Astrocyte (in vitro differentiated cells and primary cell): ENCODE data around the gene RAB11FIP3. TPM values are rescaled to one million over a fixed set of nuclear protein-coding genes. Genes with fewer than 3 reads are reported as not detected.
A peak's percentile ranks its signal among the peaks of the same experiment; 100 is the strongest.

Experiments used
- DNase-seq: peaks from one replicate; pipeline ENCODE4 v3.0.0-alpha.2; 2010; ENCODE audit warnings: low read depth
- FAIRE-seq: peaks from 2 replicates; lab custom pipeline; 2011; peaks lifted over from hg19 to GRCh38; lab: Jason Lieb, UNC
- H2AFZ ChIP-seq: 2 replicates; pipeline ENCODE4 v1.6.0; 2012; ENCODE audit warnings: low read depth, low read length, inconsistent platforms
- H3K27ac ChIP-seq: 2 replicates; pipeline ENCODE4 v1.5.1; 2011; ENCODE audit warnings: low read depth, low read length, inconsistent platforms
- H3K27me3 ChIP-seq: 2 replicates; pipeline ENCODE4 v1.6.0; 2011; ENCODE audit warnings: low read length, inconsistent platforms; ENCODE audit not compliant: insufficient read depth
- H3K36me3 ChIP-seq: 2 replicates; pipeline ENCODE4 v1.5.1; 2011; ENCODE audit warnings: low read length, inconsistent platforms; ENCODE audit not compliant: insufficient read depth
- H3K4me1 ChIP-seq: 2 replicates; pipeline ENCODE4 v1.5.1; 2011; ENCODE audit warnings: low read length, inconsistent platforms; ENCODE audit not compliant: insufficient read depth
- H3K4me2 ChIP-seq: 2 replicates; pipeline ENCODE4 v1.6.0; 2012; ENCODE audit warnings: low read length, inconsistent platforms
- H3K4me3 ChIP-seq: 2 replicates; pipeline ENCODE4 v1.5.1; 2011; ENCODE audit warnings: low read depth, mild to moderate bottlenecking, low read length, inconsistent platforms; ENCODE audit not compliant: insufficient read depth
- H3K79me2 ChIP-seq: 2 replicates; pipeline ENCODE4 v1.6.0; 2012; ENCODE audit warnings: mild to moderate bottlenecking, low read length, inconsistent platforms; ENCODE audit not compliant: insufficient read depth
- H3K9ac ChIP-seq: 2 replicates; pipeline ENCODE4 v1.6.0; 2012; ENCODE audit warnings: mild to moderate bottlenecking, low read length, inconsistent platforms
- H3K9me3 ChIP-seq: 2 replicates; pipeline ENCODE4 v1.5.1; 2012; ENCODE audit warnings: low read depth, mild to moderate bottlenecking, low read length, inconsistent platforms; ENCODE audit not compliant: insufficient read depth
- H4K20me1 ChIP-seq: 2 replicates; pipeline ENCODE4 v1.6.0; 2012; ENCODE audit warnings: low read length, inconsistent platforms; ENCODE audit not compliant: insufficient read depth
- H3K27ac Mint-ChIP-seq: one replicate; pipeline ENCODE4 v1.8.0; 2021; ENCODE audit warnings: mild to moderate bottlenecking, mixed read lengths; ENCODE audit not compliant: unreplicated experiment
- H3K27me3 Mint-ChIP-seq: one replicate; pipeline ENCODE4 v1.8.0; 2021; ENCODE audit warnings: low read depth, mixed read lengths; ENCODE audit not compliant: unreplicated experiment
- H3K36me3 Mint-ChIP-seq: one replicate; pipeline ENCODE4 v1.8.0; 2021; ENCODE audit warnings: low read depth, mixed read lengths; ENCODE audit not compliant: unreplicated experiment
- H3K4me1 Mint-ChIP-seq: one replicate; pipeline ENCODE4 v1.8.0; 2021; ENCODE audit warnings: low read depth, mixed read lengths; ENCODE audit not compliant: unreplicated experiment
- H3K4me3 Mint-ChIP-seq: one replicate; pipeline ENCODE4 v1.8.0; 2021; ENCODE audit warnings: mild to moderate bottlenecking, moderate library complexity, mixed read lengths; ENCODE audit not compliant: unreplicated experiment
- H3K9me3 Mint-ChIP-seq: one replicate; pipeline ENCODE4 v1.8.0; 2021; ENCODE audit warnings: mild to moderate bottlenecking, mixed read lengths; ENCODE audit not compliant: unreplicated experiment
- EZH2 ChIP-seq: IDR thresholded peaks from 2 replicates; pipeline ENCODE4 v1.6.1; 2012; ENCODE audit warnings: mild to moderate bottlenecking, low read length, inconsistent platforms; ENCODE audit not compliant: insufficient read depth
- total RNA-seq: library from RNA; stranded (reverse); gene quantifications from 2 replicates; pipeline ENCODE4 v1.2.1, GENCODE V29; 2021
- TF ChIP-seq, protein P1 (sequence below): IDR thresholded peaks from 2 replicates; pipeline ENCODE4 v1.5.1; 2011; ENCODE audit warnings: low read depth, mild to moderate bottlenecking, inconsistent platforms, low read length, moderate library complexity; ENCODE audit not compliant: insufficient read depth

The RAB11FIP3 gene
- total RNA-seq, 1 donor from 2014 or later: 21.2 TPM

DNA sequence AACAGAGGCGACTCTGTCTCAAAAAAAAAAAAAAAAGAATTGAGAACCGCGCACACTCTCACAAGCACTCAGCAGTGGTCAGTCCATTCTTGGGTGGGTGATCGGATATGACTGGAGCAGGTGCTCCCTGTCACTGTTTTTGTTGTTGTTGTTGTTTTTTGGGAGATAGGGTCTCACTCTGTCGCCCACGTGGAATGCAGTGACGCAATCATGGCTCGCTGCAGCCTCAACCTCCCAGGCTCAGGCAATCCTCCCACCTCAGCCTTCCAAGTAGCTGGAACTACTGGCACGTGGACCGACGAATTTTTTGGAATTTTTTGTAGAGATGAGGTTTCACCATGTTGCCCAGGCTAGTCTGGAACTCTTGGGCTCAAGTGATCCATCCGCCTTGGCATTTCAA is 30.0 kb downstream of the RAB11FIP3 start:
- H3K27me3 ChIP-seq: no peaks in the 10 kb centered on the region
- peaks cover 8% of the 10 kb centered on the region for H3K4me1 Mint-ChIP-seq
- H3K4me3 ChIP-seq: no peak overlapping the region
- peaks cover 26% of the 10 kb centered on the region for H3K79me2 ChIP-seq
- peaks cover 50% of the 10 kb centered on the region for H4K20me1 ChIP-seq
- H3K36me3 ChIP-seq: no peaks in the 10 kb centered on the region
- no peaks in the 10 kb centered on the region for H3K9me3 ChIP-seq
- H3K4me3 Mint-ChIP-seq: no peak overlapping the region
- TF ChIP-seq, protein P1, sequence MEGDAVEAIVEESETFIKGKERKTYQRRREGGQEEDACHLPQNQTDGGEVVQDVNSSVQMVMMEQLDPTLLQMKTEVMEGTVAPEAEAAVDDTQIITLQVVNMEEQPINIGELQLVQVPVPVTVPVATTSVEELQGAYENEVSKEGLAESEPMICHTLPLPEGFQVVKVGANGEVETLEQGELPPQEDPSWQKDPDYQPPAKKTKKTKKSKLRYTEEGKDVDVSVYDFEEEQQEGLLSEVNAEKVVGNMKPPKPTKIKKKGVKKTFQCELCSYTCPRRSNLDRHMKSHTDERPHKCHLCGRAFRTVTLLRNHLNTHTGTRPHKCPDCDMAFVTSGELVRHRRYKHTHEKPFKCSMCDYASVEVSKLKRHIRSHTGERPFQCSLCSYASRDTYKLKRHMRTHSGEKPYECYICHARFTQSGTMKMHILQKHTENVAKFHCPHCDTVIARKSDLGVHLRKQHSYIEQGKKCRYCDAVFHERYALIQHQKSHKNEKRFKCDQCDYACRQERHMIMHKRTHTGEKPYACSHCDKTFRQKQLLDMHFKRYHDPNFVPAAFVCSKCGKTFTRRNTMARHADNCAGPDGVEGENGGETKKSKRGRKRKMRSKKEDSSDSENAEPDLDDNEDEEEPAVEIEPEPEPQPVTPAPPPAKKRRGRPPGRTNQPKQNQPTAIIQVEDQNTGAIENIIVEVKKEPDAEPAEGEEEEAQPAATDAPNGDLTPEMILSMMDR: no peak
- TF ChIP-seq EZH2: no peak
- H3K27me3 Mint-ChIP-seq: no peaks in the 10 kb centered on the region
- H3K27ac ChIP-seq: no peak overlapping the region
- no peak overlapping the region for H3K27ac Mint-ChIP-seq
- no peak overlapping the region for H2AFZ ChIP-seq
- H3K36me3 Mint-ChIP-seq: no peaks in the 10 kb centered on the region
- H3K4me2 ChIP-seq: no peak overlapping the region
- no peak for DNase-seq
- no peak overlapping the region for H3K9ac ChIP-seq
- H3K4me1 ChIP-seq: no peaks in the 10 kb centered on the region
- H3K9me3 Mint-ChIP-seq: no peaks in the 10 kb centered on the region
- no peak for FAIRE-seq

DNA sequence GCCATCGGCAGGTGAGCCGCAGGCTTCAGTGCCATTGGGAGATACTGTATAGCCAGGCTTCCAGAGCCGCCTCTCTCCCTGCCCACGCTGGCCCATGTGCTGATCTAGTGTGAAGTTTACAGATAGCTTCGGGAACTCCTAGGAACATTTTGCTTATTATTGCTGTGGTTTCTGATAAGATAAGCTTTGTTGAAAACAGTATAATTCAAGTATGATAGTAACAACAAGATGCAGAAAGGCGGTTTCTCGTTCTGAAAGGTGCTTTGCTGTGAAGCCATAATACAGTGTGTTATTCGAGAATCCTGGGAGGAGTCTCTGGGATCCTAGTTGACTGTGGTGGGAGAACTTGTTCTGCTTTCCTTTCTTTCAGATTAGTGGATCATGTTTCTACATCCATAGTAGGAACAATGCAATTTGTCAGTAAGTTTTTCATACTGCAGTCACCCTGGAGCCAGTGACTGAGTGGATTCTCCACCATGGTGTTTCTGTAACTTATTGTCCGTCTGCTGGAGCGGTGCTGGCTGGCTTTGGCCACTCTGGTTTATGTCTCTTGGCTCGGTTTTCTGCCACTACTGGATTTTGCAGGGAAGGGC is 31.5 kb downstream of the RAB11FIP3 start:
- H3K36me3 ChIP-seq: peaks cover 6% of the 10 kb centered on the region
- H3K79me2 ChIP-seq: peaks cover 34% of the 10 kb centered on the region
- Mint-ChIP-seq H3K9me3 (no peaks in the 10 kb centered on the region), H3K27ac (peak overlapping the region; percentile 55), H3K4me3 (no peak overlapping the region), H3K27me3 (no peaks in the 10 kb centered on the region), H3K36me3 (peaks cover 8% of the 10 kb centered on the region), H3K4me1 (peaks cover 8% of the 10 kb centered on the region)
- no peaks in the 10 kb centered on the region for H3K9me3 ChIP-seq
- no peak overlapping the region for H3K9ac ChIP-seq
- peaks cover 55% of the 10 kb centered on the region for H4K20me1 ChIP-seq
- FAIRE-seq (no peak), DNase-seq (peak; percentile 61)
- H3K4me1 ChIP-seq: no peaks in the 10 kb centered on the region
- peak overlapping the region; percentile 25 for H3K4me2 ChIP-seq
- no peaks in the 10 kb centered on the region for H3K27me3 ChIP-seq
- no peak overlapping the region for H3K27ac ChIP-seq
- TF ChIP-seq, protein P1: no peak
- no peak for TF ChIP-seq EZH2
- no peak overlapping the region for H2AFZ ChIP-seq
- no peak overlapping the region for H3K4me3 ChIP-seq

DNA sequence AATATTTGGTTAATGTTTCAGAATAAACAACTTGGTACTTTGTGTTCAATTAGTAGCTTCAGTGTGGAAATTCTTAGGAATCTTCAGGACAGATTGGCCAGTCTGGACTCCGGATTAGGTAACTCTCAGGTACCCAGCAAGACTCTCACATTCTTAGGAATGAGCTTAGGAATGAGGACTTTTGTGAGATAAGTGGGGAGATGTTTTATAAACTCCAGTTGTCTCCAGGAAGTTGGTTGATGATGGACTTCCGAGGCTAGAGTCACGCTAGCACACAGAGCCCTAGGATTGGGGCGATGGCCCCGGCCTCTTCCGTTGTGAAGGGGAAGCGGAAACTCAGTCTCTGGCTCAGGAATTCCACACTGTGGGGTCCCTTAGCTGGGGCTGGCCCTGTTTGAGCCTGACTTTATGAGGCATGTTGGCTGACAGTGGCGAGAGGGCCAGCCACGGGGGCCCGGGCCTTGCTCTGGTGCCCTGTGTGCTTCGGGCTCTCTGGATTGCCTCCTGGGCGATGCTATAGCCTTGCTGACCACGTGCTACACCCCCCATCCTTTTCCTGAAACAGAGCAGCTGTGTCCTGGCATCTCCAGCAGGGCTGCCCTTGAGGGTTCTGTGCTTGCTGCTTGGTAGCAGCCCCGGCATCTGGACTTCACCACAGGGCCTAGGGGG is 32.4 kb downstream of the RAB11FIP3 start:
- H3K27me3 ChIP-seq: no peaks in the 10 kb centered on the region
- no peaks in the 10 kb centered on the region for H3K9me3 ChIP-seq
- no peak for DNase-seq
- H3K9ac ChIP-seq: no peak overlapping the region
- peaks cover 34% of the 10 kb centered on the region for H3K79me2 ChIP-seq
- no peaks in the 10 kb centered on the region for H3K4me1 ChIP-seq
- no peak overlapping the region for H3K27ac ChIP-seq
- H3K4me2 ChIP-seq: no peak overlapping the region
- Mint-ChIP-seq H3K4me3 (no peak overlapping the region), H3K27me3 (no peaks in the 10 kb centered on the region), H3K4me1 (peaks cover 8% of the 10 kb centered on the region), H3K9me3 (no peaks in the 10 kb centered on the region), H3K27ac (no peak overlapping the region), H3K36me3 (peaks cover 8% of the 10 kb centered on the region)
- peaks cover 6% of the 10 kb centered on the region for H3K36me3 ChIP-seq
- FAIRE-seq: no peak
- TF ChIP-seq EZH2: no peak
- TF ChIP-seq, protein P1: no peak
- H2AFZ ChIP-seq: no peak overlapping the region
- no peak overlapping the region for H3K4me3 ChIP-seq
- H4K20me1 ChIP-seq: peaks cover 59% of the 10 kb centered on the region
